ENCODE data around the gene CCDC110. TPM values are rescaled to one million over a fixed set of nuclear protein-coding genes. Genes with fewer than 3 reads are reported as not detected.

The CCDC110 gene
- total RNA-seq, 1 experiment from 2014 or later, result not detected

DNA sequence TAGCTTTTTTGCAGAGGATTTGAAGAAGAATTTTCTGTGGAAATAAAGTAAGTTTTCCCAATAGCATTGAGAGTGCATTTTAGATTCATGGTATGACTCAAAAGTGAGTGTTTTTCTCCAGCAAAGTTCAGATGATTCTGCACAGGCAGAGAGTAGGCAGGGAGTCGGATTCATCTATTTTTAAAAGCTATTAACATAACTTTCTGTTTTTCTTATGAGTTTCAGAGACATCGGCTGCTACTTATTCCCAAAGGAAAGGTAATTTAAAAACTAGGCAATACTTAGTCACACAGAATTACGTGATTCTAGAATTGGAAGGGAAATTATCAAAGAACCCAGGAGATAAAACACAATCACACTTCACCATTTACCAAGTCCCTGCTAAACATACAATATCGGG, 4.4 kb downstream of the CCDC110 start:
- Mint-ChIP-seq H3K27ac (ENCODE audit: unreplicated experiment) (no peak overlapping the region), H3K4me3 (ENCODE audit: low read depth, unreplicated experiment) (no peak overlapping the region), H3K36me3 (ENCODE audit: insufficient read depth, unreplicated experiment) (peaks cover 12% of the 10 kb centered on the region), H3K9me3 (ENCODE audit: low read depth, unreplicated experiment) (no peaks in the 10 kb centered on the region), H3K27me3 (ENCODE audit: unreplicated experiment) (peaks cover 46% of the 10 kb centered on the region), H3K4me1 (ENCODE audit: low read depth, unreplicated experiment) (no peaks in the 10 kb centered on the region)
- intact Hi-C loops (cut with micrococcal nuclease; ENCODE audit: unreplicated experiment), result no loop called here
- DNase-seq, result no peak
- TF ChIP-seq, protein P1, sequence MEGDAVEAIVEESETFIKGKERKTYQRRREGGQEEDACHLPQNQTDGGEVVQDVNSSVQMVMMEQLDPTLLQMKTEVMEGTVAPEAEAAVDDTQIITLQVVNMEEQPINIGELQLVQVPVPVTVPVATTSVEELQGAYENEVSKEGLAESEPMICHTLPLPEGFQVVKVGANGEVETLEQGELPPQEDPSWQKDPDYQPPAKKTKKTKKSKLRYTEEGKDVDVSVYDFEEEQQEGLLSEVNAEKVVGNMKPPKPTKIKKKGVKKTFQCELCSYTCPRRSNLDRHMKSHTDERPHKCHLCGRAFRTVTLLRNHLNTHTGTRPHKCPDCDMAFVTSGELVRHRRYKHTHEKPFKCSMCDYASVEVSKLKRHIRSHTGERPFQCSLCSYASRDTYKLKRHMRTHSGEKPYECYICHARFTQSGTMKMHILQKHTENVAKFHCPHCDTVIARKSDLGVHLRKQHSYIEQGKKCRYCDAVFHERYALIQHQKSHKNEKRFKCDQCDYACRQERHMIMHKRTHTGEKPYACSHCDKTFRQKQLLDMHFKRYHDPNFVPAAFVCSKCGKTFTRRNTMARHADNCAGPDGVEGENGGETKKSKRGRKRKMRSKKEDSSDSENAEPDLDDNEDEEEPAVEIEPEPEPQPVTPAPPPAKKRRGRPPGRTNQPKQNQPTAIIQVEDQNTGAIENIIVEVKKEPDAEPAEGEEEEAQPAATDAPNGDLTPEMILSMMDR (IDR thresholded peaks at IDR 0.05; ENCODE audit: unreplicated experiment), result no peak
- BruUV-seq (replicated peaks), result no TSS peak
- CTCF ChIA-PET, result no interaction called here

DNA sequence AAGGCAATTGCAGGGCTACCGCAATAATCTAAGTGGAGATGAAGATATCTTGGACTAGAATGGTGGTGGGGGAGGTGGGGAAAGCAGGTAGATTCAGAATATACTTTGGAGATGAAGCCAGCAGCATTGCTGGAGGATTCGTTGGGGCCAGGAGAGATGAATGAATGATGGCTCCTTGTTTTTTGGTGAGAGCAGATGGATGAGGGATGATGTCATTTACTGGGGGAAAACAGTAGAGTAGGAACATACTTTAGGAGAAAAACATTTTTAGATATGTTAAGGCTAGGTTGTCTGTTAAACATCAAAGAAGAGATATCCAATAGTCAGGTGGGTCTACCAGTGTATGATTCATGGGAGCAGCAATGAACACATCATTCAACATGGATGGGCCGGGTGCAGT, 5.8 kb downstream of the CCDC110 start:
- H3K27me3 Mint-ChIP-seq (ENCODE audit: unreplicated experiment), result peaks cover 46% of the 10 kb centered on the region

DNA sequence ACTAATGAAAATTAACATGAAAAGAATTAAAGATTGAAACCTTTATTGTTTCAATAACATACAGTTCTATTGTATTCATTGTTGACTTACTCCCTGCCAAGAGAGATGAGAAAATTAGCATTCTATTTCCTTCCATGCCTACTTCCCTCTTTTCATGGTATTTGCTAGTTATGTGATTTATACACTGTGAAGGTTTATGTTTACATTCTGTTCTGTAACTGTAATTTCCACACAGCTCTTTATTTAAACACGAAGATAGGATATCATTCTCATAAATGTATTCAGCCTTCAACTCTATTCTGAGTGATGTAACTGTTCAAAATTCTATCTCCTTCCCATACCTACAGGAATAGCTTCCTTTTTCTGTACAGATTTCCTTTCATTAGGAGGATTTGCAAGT, 6.6 kb downstream of the CCDC110 start:
- TF ChIP-seq, protein P1 (IDR thresholded peaks at IDR 0.05; ENCODE audit: unreplicated experiment), result no peak
- intact Hi-C loops (cut with micrococcal nuclease; ENCODE audit: unreplicated experiment), result no loop called here
- BruUV-seq (replicated peaks), result no TSS peak
- H3K27me3 Mint-ChIP-seq (ENCODE audit: unreplicated experiment), result peaks cover 42% of the 10 kb centered on the region
- no peak overlapping the region for H3K27ac Mint-ChIP-seq (ENCODE audit: unreplicated experiment)
- no peak for DNase-seq
- CTCF ChIA-PET, result no interaction called here
- no peaks in the 10 kb centered on the region for H3K9me3 Mint-ChIP-seq (ENCODE audit: low read depth, unreplicated experiment)
- no peaks in the 10 kb centered on the region for H3K4me1 Mint-ChIP-seq (ENCODE audit: low read depth, unreplicated experiment)
- no peak overlapping the region for H3K4me3 Mint-ChIP-seq (ENCODE audit: low read depth, unreplicated experiment)
- peaks cover 5% of the 10 kb centered on the region for H3K36me3 Mint-ChIP-seq (ENCODE audit: insufficient read depth, unreplicated experiment)

More for the DNA sequence above, 5.8 kb downstream of the CCDC110 start:
- BruUV-seq (replicated peaks), result no TSS peak
- no peak for DNase-seq
- Mint-ChIP-seq H3K4me1 (ENCODE audit: low read depth, unreplicated experiment) (no peaks in the 10 kb centered on the region), H3K27ac (ENCODE audit: unreplicated experiment) (no peak overlapping the region), H3K36me3 (ENCODE audit: insufficient read depth, unreplicated experiment) (peaks cover 5% of the 10 kb centered on the region), H3K9me3 (ENCODE audit: low read depth, unreplicated experiment) (no peaks in the 10 kb centered on the region), H3K4me3 (ENCODE audit: low read depth, unreplicated experiment) (no peak overlapping the region)
- CTCF ChIA-PET, result no interaction called here
- TF ChIP-seq, protein P1 (IDR thresholded peaks at IDR 0.05; ENCODE audit: unreplicated experiment), result no peak
- intact Hi-C loops (cut with micrococcal nuclease; ENCODE audit: unreplicated experiment), result no loop called here

DNA sequence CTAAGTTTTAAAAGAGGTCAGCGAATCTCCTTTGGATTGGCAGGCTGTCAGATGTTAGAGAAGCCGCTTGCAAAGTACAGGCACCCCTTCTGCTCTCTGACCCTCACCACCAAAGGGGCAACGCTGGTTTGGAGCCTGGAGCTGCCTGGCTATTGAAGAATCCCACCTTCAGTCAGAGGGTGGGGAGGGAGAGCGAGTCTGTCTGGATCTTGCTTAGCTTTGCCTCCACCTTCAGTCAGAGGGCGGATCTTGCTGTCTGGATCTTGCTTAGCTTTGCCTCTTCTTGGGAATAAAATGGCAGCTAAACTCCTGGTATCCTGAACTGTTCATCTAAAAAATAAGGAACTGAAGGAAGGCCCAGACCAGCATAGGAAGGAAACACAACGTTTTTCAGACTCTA, 7.3 kb downstream of the CCDC110 start:
- H3K27ac Mint-ChIP-seq (ENCODE audit: unreplicated experiment), result no peak overlapping the region
- TF ChIP-seq, protein P1 (IDR thresholded peaks at IDR 0.05; ENCODE audit: unreplicated experiment), result no peak
- H3K27me3 Mint-ChIP-seq (ENCODE audit: unreplicated experiment), result peaks cover 35% of the 10 kb centered on the region
- no peaks in the 10 kb centered on the region for H3K4me1 Mint-ChIP-seq (ENCODE audit: low read depth, unreplicated experiment)
- DNase-seq, result no peak
- no peaks in the 10 kb centered on the region for H3K9me3 Mint-ChIP-seq (ENCODE audit: low read depth, unreplicated experiment)
- no TSS peak for BruUV-seq (replicated peaks)
- CTCF ChIA-PET, result no interaction called here
- intact Hi-C loops (cut with micrococcal nuclease; ENCODE audit: unreplicated experiment), result no loop called here
- H3K36me3 Mint-ChIP-seq (ENCODE audit: insufficient read depth, unreplicated experiment), result no peaks in the 10 kb centered on the region
- H3K4me3 Mint-ChIP-seq (ENCODE audit: low read depth, unreplicated experiment), result no peak overlapping the region

Measured in Calu3 (cell line).